Activated B cell treated with CpG ODN at 0.5 μM for 24 hours (primary cell): Measurements from ENCODE around the gene TEX44. TPM values are rescaled to one million over a fixed set of nuclear protein-coding genes. Genes with fewer than 3 reads are reported as not detected.

ENCODE experiments used
- ATAC-seq: fragments of 200-7000 bp; cut with Tn5 transposase; one replicate; pipeline ENCODE4 v1.10.0; 2021; ENCODE audit warnings: low read depth, mild to moderate bottlenecking, moderate library complexity
- CTCF ChIA-PET: fragments of 350-600 bp; sonication (Branson Sonifier 250); formaldehyde crosslinking; loops from one replicate; lab custom pipeline; 2021; ENCODE audit warnings: antibody characterized with exemption; lab: Charles Lee
- POLR2A ChIA-PET: fragments of 350-600 bp; sonication (Branson Sonifier 250); formaldehyde crosslinking; loops from one replicate; lab custom pipeline; 2021; ENCODE audit warnings: antibody characterized with exemption; lab: Charles Lee
- DNase-seq: peaks from one replicate; pipeline ENCODE4 v3.0.0; 2022
- H3K27ac Mint-ChIP-seq: one replicate; pipeline ENCODE4 v1.8.0; 2020; ENCODE audit warnings: mixed read lengths
- H3K27me3 Mint-ChIP-seq: one replicate; pipeline ENCODE4 v1.8.0; 2021; ENCODE audit warnings: mixed read lengths
- H3K36me3 Mint-ChIP-seq: one replicate; pipeline ENCODE4 v1.8.0; 2021; ENCODE audit warnings: low read depth, mixed read lengths
- H3K4me1 Mint-ChIP-seq: one replicate; pipeline ENCODE4 v1.8.0; 2021; ENCODE audit warnings: mixed read lengths
- H3K4me3 Mint-ChIP-seq: one replicate; pipeline ENCODE4 v1.8.0; 2020; ENCODE audit warnings: mild to moderate bottlenecking, mixed read lengths
- H3K9me3 Mint-ChIP-seq: one replicate; pipeline ENCODE4 v1.8.0; 2020; ENCODE audit warnings: mixed read lengths
- CTCF ChIP-seq: fragments of 200-600 bp; IDR thresholded peaks from one replicate; pipeline ENCODE4 v1.8.0; 2022; ENCODE audit warnings: antibody characterized with exemption, mild to moderate bottlenecking
- intact Hi-C: fragments of 100-400 bp; cut with micrococcal nuclease; formaldehyde crosslinking; loops from one replicate; pipeline ENCODE4 v1.15.1; 2024
- total RNA-seq: library from RNA; stranded (reverse); gene quantifications from 2 replicates; pipeline ENCODE4 v1.2.3, GENCODE V29; 2022

TEX44 gene
- total RNA-seq, 1 donor from 2014 or later: not detected

- Mint-ChIP-seq H3K36me3 (no peaks in the 10 kb centered on the region), H3K4me1 (peaks cover 2% of the 10 kb centered on the region), H3K4me3 (no peak overlapping the region), H3K27me3 (no peaks in the 10 kb centered on the region), H3K9me3 (no peaks in the 10 kb centered on the region), H3K27ac (no peak overlapping the region)
- intact Hi-C loops: no loop called here
- ATAC-seq (no peak), DNase-seq (no peak)
- CTCF ChIA-PET: interaction anchor here (0.9 kb wide), 1 partner anchor 15 kb away, joined by 3 read pairs; no protein-coding TSS in a partner anchor
- POLR2A ChIA-PET: interaction anchor here (1.3 kb wide), 1 partner anchor 42 kb away, joined by 4 read pairs; no protein-coding TSS in a partner anchor
- no peak for TF ChIP-seq CTCF
These were observed 40.7 kb downstream of the TEX44 start for GRCh38 chr2:231633241-231633976.

DNA sequence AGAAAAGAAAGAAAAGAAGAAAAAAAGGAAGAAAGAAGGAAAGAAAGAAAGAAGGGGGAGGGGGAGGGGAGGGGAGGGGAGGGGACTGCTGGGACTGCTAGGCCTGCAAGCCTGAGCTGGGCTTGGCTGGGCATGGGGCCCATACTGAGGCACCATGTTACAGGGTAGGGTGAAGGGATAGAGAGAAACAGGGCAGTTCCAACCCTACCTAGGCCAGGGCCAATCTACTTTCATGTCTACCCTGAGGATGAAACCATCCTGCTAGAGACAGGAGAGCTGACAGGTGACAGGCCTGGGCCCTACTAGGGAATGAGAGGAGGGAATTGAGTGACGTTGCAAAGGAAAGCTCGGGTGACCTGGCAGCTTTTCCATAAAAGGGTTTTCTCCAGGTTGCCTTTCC lies 41.7 kb downstream of the TEX44 start:
- Mint-ChIP-seq H3K4me1 (no peaks in the 10 kb centered on the region), H3K27me3 (no peaks in the 10 kb centered on the region), H3K4me3 (no peak overlapping the region), H3K9me3 (no peaks in the 10 kb centered on the region), H3K36me3 (no peaks in the 10 kb centered on the region), H3K27ac (no peak overlapping the region)
- ChIA-PET POLR2A (no interaction called here), CTCF (no interaction called here)
- no peak for TF ChIP-seq CTCF
- intact Hi-C loops: loop anchor here (1.0 kb wide), 1 partner anchor 8 kb away; no protein-coding TSS in a partner anchor
- ATAC-seq (no peak), DNase-seq (no peak)

DNA sequence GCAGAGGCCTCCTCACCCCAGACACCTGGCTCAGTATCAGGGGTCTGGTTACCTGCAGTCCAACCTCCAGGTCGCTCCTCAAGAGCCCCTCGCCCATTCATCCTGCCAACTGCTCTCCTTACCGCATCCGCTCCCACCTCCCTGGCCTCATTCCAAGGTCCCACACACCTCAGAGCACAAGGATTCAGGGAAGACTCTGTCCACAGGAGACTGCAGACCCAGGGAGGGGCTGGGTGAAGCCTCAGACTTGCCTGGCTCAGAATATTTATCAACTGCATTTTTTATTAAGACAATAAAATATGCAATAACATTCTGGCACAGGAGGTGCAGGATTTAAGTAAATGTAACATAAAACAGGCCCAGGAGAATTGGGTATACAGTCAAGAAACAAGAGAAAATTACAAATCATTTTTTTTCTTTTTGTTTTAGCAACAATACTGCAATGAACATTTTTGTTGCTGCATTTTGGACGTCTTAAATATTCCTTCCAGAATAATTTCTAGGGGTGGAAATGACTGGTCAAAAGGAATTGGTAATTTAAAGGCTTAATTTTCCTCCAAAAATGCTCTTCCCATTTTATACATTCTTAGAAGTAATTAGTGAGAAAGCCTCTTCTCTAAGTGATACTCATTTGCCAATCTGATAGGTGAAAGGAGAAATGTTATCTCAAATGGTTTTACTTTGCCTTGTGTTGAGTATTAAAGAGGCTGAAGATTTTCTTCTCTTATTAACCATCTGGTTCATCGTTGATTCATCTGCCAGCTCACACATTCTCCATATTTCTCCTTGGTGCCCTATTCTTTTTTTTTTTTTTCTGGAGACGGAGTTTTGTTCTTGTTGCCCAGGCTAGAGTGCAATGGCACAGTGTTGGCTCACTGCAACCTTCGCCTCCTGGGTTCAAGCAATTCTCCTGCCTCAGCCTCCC lies 42.5 kb downstream of the TEX44 start:
- DNase-seq (no peak), ATAC-seq (no peak)
- Mint-ChIP-seq H3K9me3 (no peaks in the 10 kb centered on the region), H3K27me3 (no peaks in the 10 kb centered on the region), H3K4me1 (no peaks in the 10 kb centered on the region), H3K27ac (no peak overlapping the region), H3K36me3 (no peaks in the 10 kb centered on the region), H3K4me3 (no peak overlapping the region)
- ChIA-PET POLR2A (no interaction called here), CTCF (no interaction called here)
- TF ChIP-seq CTCF: no peak
- intact Hi-C loops: loop anchor here (1.0 kb wide), 1 partner anchor 7 kb away; no protein-coding TSS in a partner anchor

- H3K27me3 Mint-ChIP-seq: no peaks in the 10 kb centered on the region
- H3K9me3 Mint-ChIP-seq: no peaks in the 10 kb centered on the region
- no peak for TF ChIP-seq CTCF
- H3K4me1 Mint-ChIP-seq: peaks cover 16% of the 10 kb centered on the region
- H3K27ac Mint-ChIP-seq: no peak overlapping the region
- no peak overlapping the region for H3K4me3 Mint-ChIP-seq
- ChIA-PET POLR2A (interaction anchor here (0.7 to 1.5 kb wide), 4 partner anchors 26 to 577 kb away, joined by 3 to 11 read pairs (median 4); no protein-coding TSS in a partner anchor), CTCF (interaction anchor here (0.8 kb wide), 1 partner anchor 74 kb away, joined by 3 read pairs; no protein-coding TSS in a partner anchor)
- no peaks in the 10 kb centered on the region for H3K36me3 Mint-ChIP-seq
- ATAC-seq (no peak), DNase-seq (no peak)
- intact Hi-C loops: no loop called here
These were observed 47.6 kb downstream of the TEX44 start for GRCh38 chr2:231640241-231640640.
